NCI-H82 treated with DMSO at 0.1 percent for 48 hours (cell line): Measurements from ENCODE around the gene ADCY6.

Experiments
- DNase-seq: peaks from one replicate; lab custom pipeline; 2025; ENCODE audit not compliant: unreplicated experiment; lab: John Stamatoyannopoulos, UW

ADCY6 gene

GRCh38 chr12:48788854-48789775 lies at the start of gene ADCY6:
Gene ADCY6, minus strand, starts transcription at chr12:48789089. Its CDS starts 5,655 bp downstream, at chr12:48783434.
- peak; percentile 10 for DNase-seq

- DNase-seq, result no peak
These were observed 49.2 kb upstream of the ADCY6 start for GRCh38 chr12:48838048-48838447.

GRCh38 chr12:48832321-48833060 lies 43.6 kb upstream of the ADCY6 start:
- DNase-seq, result no peak

GRCh38 chr12:48831257-48831656 lies 42.4 kb upstream of the ADCY6 start:
- DNase-seq, result no peak

GRCh38 chr12:48828841-48829575 lies 40.1 kb upstream of the ADCY6 start:
- DNase-seq, result no peak

GRCh38 chr12:48828293-48828692 lies 39.4 kb upstream of the ADCY6 start:
- no peak for DNase-seq

GRCh38 chr12:48827513-48828096 lies 38.7 kb upstream of the ADCY6 start:
- no peak for DNase-seq

GRCh38 chr12:48827026-48827425 lies 38.1 kb upstream of the ADCY6 start:
- DNase-seq, result no peak

GRCh38 chr12:48826209-48826855 lies 37.4 kb upstream of the ADCY6 start:
- no peak for DNase-seq

- DNase-seq, result no peak
These were observed 36.0 kb upstream of the ADCY6 start for GRCh38 chr12:48824905-48825304.

GRCh38 chr12:48824112-48824511 lies 35.2 kb upstream of the ADCY6 start:
- no peak for DNase-seq

- DNase-seq, result no peak
These were observed 34.4 kb upstream of the ADCY6 start for GRCh38 chr12:48823281-48823680.

- DNase-seq, result no peak
These were observed 33.8 kb upstream of the ADCY6 start for GRCh38 chr12:48822711-48823110.

- no peak for DNase-seq
These were observed 33.2 kb upstream of the ADCY6 start for GRCh38 chr12:48822139-48822538.

GRCh38 chr12:48819986-48820725 lies 31.3 kb upstream of the ADCY6 start:
- no peak for DNase-seq

- no peak for DNase-seq
These were observed 30.1 kb upstream of the ADCY6 start for GRCh38 chr12:48818831-48819590.

- DNase-seq, result peak; percentile 67
These were observed 29.3 kb upstream of the ADCY6 start, which contains the start of gene CACNB3 for GRCh38 chr12:48817873-48818830. Gene CACNB3, plus strand, starts transcription at chr12:48818496. Its CDS starts 434 bp downstream, at chr12:48818930.
